GM19240 (cell line): ENCODE results near the gene MAP1B.

Source experiments
- DNase-seq: peaks from one replicate; pipeline ENCODE4 v3.0.0; 2011; ENCODE audit warnings: low spot score; ENCODE audit not compliant: insufficient read length

MAP1B gene

DNA sequence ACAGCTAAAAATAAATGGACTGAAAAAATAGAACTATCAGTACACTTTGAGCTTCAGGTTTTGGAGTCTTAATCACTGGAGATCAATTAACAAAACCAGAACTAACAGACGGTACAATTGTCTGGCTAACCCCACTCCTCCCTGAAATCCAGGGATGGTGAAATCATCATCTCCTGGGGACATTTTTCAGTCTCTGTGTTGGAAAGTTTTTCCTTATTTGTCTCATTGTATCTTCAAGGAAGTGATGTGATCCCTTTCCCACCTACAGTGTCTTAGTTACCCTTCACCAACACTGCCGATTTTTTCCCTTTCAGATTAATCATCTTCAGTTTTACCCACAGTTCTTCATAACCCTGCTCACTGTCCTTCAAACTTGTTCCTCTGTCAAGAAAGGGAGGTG lies 81.9 kb downstream of the MAP1B start:
- DNase-seq = no peak

DNA sequence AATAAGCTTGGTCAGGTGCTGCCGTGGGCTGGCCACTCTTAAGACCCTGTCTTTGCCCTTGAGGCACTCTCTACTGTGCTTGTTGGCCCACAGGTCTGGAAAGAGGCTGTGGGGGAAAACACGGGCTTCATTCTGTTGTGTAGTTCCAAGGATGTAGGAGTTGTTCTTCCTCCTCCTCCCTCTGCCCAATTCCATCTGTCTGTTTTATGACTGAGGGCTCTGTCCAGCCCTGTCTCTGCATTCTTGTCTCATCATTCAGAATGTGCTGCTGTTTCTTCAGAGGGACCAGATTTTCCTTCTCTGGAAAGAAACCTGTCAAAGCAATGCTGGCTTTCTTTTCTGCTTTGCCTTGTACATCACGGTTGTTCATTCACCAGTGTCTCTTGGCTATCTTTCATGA lies 84.1 kb downstream of the MAP1B start:
- no peak for DNase-seq

DNA sequence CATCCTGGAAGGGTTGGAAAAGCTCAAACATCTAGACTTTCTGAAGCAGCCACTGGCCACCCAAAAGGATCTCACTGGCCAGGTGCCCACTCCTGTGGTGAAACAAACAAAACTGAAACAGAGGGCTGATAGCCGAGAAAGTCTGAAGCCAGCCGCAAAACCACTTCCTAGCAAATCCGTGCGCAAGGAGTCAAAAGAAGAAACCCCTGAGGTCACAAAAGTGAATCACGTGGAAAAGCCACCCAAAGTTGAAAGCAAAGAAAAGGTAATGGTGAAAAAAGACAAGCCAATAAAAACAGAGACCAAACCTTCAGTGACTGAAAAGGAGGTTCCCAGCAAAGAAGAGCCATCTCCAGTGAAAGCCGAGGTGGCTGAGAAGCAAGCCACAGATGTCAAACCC lies 87.6 kb downstream of the MAP1B start:
- peak; percentile 51 for DNase-seq

DNA sequence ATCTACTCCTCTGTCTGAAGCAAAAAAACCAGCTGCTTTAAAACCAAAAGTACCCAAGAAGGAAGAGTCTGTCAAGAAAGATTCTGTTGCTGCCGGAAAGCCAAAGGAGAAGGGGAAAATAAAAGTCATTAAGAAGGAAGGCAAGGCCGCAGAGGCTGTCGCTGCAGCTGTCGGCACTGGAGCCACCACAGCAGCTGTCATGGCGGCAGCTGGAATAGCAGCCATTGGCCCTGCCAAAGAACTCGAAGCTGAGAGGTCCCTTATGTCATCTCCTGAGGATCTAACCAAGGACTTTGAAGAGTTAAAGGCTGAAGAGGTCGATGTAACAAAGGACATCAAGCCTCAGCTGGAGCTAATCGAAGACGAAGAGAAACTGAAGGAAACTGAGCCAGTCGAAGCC lies 88.3 kb downstream of the MAP1B start:
- DNase-seq = no peak

DNA sequence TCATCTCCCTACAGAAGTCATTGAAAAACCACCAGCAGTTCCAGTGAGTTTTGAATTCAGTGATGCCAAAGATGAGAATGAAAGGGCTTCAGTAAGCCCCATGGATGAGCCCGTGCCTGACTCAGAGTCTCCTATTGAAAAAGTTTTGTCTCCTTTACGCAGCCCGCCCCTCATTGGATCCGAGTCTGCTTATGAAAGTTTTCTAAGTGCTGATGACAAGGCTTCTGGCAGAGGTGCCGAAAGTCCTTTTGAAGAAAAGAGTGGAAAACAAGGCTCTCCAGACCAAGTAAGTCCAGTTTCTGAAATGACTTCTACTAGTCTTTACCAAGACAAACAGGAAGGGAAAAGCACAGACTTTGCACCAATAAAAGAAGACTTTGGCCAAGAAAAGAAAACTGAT lies 90.1 kb downstream of the MAP1B start:
- no peak for DNase-seq

DNA sequence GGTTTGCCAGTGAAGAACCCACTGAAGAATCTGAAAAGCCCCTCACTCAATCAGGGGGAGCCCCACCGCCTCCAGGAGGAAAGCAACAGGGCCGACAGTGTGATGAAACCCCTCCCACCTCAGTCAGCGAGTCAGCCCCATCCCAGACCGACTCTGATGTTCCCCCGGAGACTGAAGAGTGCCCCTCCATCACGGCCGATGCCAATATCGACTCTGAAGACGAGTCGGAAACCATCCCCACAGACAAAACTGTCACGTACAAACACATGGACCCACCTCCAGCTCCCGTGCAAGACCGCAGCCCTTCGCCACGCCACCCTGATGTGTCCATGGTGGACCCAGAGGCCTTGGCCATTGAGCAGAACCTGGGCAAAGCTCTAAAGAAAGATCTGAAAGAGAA lies 92.4 kb downstream of the MAP1B start:
- DNase-seq = no peak

DNA sequence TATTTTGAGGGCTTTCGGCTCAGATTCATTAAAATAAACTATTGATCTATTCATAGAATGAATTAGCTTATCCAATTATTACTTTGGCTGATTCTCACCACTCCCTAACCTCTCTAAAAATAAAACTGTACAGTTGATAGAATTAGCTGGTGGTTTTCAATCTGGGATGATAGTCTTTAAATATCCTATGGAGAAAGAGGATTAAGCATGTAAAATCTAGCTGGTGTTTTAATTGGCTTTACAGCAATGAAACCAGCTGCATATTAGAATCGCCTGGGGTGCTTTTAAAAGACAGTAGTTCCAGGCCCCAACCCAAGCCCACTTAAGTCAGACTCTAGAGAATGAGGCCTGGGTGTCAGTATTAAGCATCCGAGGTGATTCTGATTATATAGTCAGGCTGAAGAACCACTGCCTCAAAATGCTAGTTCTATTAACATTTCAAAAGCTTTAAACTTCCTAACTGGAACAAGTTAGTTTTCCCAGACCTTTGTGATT lies 95.1 kb downstream of the MAP1B start:
- no peak for DNase-seq

DNA sequence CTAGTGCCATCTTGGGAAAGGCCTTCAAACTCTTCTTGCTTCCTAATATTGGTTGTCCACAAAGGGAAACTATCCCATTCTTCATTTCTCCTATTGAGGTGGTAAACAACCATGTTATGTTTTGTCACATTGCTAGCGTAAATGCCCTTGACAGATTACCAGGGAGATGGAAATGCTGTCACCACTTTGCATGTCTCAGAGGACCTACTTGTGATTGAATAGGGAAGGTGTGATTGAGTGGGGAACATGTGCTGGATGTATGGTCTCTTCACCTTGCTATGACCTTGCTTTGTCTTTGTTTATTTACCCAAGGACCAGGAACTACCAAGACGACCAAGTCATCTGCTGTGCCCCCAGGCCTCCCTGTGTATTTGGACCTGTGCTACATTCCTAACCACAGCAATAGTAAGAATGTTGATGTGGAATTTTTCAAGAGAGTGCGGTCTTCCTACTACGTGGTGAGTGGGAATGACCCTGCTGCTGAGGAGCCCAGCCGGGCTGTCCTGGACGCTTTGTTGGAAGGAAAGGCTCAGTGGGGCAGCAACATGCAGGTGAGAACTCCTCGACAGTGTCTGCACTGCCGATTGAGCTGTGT lies 96.1 kb downstream of the MAP1B start:
- DNase-seq = no peak

DNA sequence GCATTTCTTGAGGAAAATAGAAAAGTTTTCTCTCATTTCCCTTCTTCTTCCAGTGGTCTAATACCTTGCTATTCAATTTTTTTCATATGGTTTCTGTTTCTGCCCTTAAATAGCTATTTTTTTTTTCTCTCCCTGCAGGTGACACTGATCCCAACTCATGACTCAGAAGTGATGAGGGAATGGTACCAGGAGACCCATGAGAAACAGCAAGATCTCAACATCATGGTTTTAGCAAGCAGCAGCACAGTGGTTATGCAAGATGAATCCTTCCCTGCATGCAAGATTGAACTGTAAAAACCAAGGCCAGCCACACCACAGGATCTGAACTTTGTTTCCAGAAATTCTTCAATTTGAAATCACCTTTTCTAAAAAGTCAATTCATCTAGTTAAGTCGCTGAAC lies 97.7 kb downstream of the MAP1B start:
- no peak for DNase-seq

DNA sequence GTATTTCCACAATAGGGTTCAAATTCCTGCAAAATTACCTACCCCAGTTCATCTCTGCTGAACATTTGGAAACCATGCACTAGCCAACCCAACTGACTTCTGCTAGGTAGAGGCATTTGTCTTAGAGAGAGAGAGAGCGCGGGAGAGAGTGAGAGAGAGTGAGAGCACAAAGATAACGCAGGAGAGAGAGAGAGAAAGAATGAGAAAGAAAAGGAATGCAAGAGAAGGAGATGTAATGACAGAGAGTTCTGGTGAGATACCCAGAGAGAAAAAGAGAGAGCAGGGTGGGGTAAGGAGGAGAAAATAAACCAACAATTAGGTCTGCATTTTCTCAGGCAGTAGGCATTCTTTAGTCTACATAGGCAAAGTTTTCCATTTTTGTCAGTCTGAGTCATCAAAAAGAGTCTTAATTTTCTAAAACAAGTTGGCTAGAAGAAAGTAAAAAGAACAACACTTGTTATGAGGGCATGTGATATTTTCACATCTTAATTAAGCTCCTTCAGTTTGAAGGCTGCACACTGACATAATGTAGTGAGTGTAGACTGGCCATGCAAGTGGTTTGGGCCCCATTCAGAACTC lies 98.2 kb downstream of the MAP1B start:
- no peak for DNase-seq

DNA sequence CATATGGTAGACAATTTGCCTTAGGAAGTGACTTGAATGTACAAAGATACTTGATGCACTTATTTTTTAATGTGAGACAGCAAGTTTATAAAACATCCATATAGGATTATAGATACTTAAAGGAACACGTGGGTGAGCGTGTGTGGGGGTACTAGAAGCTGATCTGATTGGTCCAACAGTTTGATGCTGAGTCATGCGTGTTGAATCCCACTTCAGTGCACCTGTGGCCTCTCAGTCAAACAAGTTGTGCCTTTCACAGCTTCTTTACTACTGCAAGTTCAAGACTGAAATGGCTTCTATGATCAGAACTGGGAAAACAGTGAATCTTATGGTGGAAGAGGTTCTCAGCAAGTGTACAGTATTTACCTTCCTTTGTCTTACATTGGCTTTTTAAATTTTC lies 98.9 kb downstream of the MAP1B start:
- DNase-seq = no peak

DNA sequence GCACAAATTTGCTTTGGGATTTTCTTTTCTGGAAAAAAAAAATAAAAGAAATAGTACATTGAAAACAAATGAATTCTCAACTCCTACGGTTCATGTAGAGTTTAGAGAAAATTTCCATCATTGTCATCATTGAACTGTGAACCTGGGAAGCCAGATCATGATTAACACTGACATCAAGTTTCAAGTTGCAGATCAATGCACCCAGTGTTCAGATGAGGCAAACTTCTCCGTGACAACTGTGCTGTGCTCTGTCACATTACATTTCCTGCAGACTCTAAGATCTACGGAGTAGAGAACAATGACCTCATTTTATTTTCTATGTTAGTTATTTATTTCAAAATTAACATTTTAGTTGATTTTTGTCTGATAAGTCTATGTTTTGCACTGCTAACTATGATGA lies 99.7 kb downstream of the MAP1B start:
- DNase-seq = no peak

DNA sequence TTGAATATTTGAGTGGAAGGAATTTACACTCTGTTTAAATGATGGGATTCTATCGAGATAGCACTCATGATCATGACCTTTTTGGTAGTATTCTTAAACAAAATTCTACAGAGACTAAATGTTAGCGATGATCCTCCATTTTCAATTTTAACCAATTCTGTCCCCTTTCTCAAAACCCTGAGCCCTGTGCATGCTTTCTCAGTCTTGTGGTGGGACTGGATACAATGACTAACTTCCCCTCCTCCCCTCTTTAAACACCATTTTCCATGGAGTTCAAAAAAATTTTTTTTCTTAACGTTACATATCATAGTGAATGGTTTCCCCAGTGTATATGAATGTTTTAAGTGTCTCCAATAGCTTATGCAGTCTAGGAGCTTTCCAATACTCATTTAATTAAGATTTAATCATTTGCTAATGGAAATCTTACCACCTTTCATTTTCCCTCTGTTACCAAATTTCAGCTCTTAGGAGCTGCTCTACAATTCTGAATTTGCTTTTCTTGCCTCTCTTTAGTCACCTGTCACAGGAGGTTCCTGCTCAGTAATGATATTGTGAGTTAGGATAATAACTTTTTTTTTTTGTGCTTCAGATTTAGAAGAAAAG lies 101.2 kb downstream of the MAP1B start:
- DNase-seq = no peak

DNA sequence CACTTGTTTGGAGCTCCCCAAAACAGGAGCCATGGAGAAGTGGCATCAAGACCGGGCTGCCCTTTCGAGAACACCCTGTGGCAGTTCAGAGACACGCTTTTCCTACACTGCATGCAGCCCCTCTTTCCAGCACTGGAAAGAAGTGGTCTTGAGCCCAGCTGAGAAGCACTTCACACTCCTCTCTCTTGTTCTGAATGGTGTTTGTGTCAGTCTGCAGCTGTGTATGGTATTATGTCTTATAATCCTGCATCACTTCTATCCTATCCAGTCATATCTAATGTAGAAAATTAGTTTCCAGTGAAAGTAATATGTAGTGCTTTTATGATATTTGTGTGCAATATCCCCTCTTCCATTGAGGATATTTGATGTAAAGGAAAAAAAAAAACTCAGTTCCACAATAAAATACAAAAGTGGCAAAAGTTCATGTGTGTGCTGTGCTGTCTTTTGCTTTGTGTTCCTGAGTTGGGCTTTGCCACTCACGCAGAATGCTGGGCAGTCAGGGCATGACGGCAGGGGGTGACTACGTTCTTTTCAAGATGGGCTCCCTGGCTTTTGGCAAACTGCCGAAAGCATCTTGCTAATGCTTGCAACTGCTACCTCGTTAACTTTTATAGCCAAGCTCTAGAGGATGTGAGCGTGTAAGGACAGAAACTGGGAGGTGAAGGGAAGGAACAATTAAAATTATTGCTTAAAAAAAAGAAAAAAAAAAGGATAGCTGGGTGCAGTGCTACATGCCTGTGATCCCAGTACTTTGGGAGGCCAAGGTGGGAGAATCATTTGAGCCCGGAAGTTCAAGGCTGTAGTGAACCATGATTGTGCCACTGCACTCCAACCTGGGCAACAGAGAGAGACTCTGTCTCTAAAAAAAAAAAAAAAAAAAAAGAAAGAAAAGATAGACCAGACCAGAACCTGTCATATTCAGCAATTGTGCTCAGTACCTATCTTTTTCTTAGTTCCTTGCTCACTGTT lies 102.2 kb downstream of the MAP1B start:
- DNase-seq = no peak

DNA sequence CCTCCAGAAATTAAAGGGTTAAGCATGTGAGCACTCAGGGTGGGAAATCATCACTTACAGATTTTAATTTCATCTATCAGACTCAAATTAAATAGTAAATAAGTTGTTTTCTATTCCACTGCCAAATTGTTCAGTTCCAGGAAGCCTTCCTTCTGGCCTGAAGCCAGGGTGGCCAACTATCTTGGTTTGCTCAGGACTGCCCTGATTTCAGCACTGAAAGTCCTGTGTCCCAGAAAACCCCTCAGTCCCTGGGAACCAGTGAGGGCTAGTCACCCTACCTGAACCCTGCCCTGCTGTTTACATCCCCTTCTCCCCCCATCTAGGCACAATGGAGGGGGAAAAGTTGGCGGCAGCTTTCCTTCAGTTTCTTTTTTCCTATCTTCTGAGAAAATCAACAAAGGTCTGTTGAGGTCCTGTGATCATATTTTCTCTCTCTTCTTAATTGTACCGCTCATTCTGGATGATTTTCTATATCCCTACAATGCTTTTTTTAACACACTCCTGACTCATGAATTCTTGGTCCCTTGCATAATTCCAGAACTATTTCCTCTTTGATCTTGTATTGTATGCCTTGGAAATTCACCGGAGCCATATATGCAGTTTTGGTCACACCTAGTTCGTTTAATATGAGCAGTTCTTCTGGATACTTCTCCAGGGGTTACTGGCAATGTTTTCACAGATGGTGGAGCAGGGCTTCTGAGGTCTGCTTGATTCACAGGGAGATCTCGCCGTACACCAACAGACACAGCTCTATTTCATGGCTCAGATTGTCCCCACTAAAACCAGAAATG lies 103.8 kb downstream of the MAP1B start:
- DNase-seq = no peak

DNA sequence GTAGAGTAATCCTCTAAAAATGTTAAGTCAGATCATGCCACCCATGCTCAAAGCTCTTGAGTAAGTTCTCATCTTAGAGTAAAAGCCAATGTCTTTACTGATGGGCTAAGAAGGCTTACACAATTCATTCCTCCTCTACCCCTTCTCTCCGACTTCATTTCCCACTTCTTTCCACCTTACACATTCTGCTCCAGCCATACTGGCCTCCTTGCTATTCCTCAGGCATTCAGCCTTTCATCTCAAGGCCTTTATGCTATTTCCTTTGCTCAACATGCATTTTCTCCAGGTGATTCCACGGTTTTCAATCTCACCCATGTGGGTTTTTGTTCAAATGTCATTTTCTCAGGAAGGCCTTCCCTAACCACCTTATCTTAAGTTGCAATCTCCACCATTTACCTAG lies 104.9 kb downstream of the MAP1B start:
- no peak for DNase-seq

DNA sequence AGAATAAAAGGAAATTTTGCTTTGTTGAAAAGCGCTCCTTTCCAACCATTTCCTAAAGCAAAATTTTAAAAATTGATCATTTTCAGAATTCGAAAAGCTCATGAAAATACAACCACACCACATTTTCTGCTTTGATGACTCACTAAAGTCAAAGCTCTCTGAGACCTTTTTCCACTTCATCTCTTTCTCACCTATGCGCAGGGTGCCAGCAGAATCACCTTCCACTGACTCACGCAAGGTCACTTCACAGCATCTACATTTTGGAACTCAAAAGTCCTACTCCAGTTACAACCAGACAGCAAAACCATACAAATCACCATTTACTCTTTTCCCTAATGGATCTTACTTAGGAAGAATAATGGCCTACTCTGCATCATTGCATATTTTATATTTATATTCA lies 106.2 kb downstream of the MAP1B start:
- DNase-seq = no peak

DNA sequence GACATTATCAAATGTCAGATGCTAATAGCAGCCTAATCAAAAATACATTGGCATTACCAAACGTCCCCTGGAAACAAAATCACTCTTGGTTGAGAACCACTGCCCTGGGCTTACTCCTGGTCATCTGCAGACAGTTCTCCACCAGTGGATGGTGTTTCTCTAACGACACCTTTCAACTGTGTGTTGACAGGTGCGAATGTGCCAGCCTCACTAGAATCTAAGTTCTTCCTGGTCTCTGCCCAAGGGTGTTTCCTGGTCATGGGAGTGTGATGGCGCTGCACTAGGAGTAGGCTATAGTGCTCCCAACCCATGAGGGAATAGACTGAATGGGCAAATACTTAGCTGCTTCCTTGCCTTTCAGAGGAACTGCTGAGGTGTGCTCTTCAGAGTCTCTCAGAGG lies 106.9 kb downstream of the MAP1B start:
- no peak for DNase-seq

DNA sequence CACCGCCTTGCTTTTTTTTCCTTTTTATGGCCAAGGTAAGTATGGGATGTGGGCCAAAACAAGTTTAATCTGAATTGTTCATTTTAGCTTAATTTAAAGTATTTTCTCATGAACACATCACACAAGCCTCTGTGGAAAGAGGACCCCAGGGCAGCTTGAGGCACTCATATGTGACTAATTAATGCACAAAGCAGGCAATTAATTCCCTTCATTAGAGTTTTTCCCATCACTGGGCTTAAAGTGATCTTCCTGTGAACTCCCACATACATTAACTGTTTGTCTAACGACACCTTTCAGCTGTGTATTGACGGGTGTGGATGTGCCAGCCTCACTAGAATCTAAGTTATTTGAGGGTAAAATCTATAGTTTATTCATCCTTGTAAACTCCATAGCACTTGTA lies 109.5 kb downstream of the MAP1B start:
- DNase-seq = no peak

DNA sequence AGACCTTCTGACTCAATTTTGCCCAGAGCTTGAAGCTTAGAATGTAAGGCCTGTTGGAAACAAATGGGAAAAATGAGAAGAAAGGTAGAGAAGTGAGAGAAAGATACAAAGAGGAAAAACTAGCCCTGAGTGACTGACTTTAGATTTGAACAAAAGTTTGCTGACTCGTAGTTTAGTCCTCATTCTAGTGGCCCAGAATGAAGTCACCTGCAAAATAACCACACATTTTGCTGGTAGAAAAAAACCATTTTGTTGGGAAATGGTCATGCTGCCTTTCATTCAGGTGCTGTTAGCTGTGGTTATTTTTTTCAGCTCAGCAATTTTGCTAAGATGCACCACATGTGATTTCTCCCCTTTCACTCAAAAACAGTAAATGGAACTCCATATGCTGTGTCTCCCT lies 113.8 kb downstream of the MAP1B start:
- no peak for DNase-seq

DNA sequence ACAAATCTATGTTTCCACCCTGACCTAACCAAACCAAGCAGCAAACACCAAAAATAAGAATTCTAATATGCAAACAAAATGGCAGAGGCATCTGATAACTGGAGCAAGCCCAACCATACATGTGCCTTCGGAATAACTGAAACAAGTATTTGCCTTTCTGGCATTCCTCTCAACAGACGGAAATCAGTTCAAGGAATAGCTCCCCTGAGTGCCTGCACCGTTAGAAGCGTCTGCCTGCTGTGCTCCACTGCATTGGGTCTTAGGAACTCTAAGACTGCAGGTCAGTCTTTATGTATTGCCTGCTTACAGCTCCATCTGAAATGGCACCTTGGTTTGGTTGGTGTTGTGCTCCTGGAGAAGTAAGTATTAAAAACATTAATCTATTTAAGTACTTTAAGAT lies 114.3 kb downstream of the MAP1B start:
- no peak for DNase-seq
